A673 (cell line): Measurements from ENCODE around the gene SIRPB2. TPM values are rescaled to one million over a fixed set of nuclear protein-coding genes. Genes with fewer than 3 reads are reported as not detected.

Experiments
- BruUV-seq: library from RNA; stranded (reverse); fragments of 400-500 nt; replicated peaks from 2 replicates; lab custom pipeline; 2021; lab: Mats Ljungman, UMichigan
- CTCF ChIA-PET: fragments of 300-600 bp; sonication (Branson Sonifier 250); formaldehyde crosslinking; loops from one replicate; lab custom pipeline; 2022; ENCODE audit warnings: antibody characterized with exemption; lab: Charles Lee
- POLR2A ChIA-PET: fragments of 300-600 bp; sonication (Branson Sonifier 250); formaldehyde crosslinking; loops from one replicate; lab custom pipeline; 2022; ENCODE audit warnings: antibody characterized with exemption; ENCODE audit not compliant: low non-redundant PET; lab: Charles Lee
- DNase-seq: peaks from one replicate; pipeline ENCODE4 v3.0.0-alpha.2; 2015; ENCODE audit warnings: low spot score
- H3K27ac ChIP-seq: fragments of 200-600 bp; sonication (generic); 2 replicates; pipeline ENCODE4 v1.5.1; 2016; ENCODE audit warnings: mixed run types, low read depth, mild to moderate bottlenecking, mixed read lengths, antibody characterized with exemption, low read length; ENCODE audit not compliant: poor library complexity, severe bottlenecking
- H3K27me3 ChIP-seq: fragments of 200-600 bp; sonication (generic); replicated peaks from 2 replicates; pipeline ENCODE4 v1.6.1; 2017; ENCODE audit warnings: mixed run types, low read depth, mild to moderate bottlenecking, mixed read lengths, antibody characterized with exemption, low read length; ENCODE audit not compliant: insufficient read depth, poor library complexity
- H3K36me3 ChIP-seq: fragments of 200-600 bp; sonication (generic); 2 replicates; pipeline ENCODE4 v1.6.1; 2016; ENCODE audit warnings: mixed run types, mild to moderate bottlenecking, mixed read lengths, antibody characterized with exemption, low read length; ENCODE audit not compliant: insufficient read depth, poor library complexity, severe bottlenecking
- H3K4me1 ChIP-seq: fragments of 200-600 bp; sonication (generic); 2 replicates; pipeline ENCODE4 v1.6.1; 2017; ENCODE audit warnings: mixed run types, mild to moderate bottlenecking, mixed read lengths, antibody characterized with exemption, low read length; ENCODE audit not compliant: insufficient read depth, poor library complexity, severe bottlenecking
- H3K4me3 ChIP-seq: fragments of 200-600 bp; sonication (generic); 2 replicates; pipeline ENCODE4 v1.5.1; 2016; ENCODE audit warnings: low read depth, mixed run types, mild to moderate bottlenecking, mixed read lengths, low read length; ENCODE audit not compliant: poor library complexity, severe bottlenecking
- H3K9me3 ChIP-seq: fragments of 200-600 bp; sonication (generic); 2 replicates; pipeline ENCODE4 v1.6.1; 2016; ENCODE audit warnings: mixed run types, low read depth, mild to moderate bottlenecking, mixed read lengths, antibody characterized with exemption, low read length; ENCODE audit not compliant: poor library complexity, severe bottlenecking
- EZH2 ChIP-seq: fragments of 200-600 bp; sonication (generic); IDR thresholded peaks from 2 replicates; pipeline ENCODE4 v1.6.1; 2017; ENCODE audit warnings: borderline replicate concordance, low read depth, mild to moderate bottlenecking, mixed read lengths, antibody characterized with exemption, low read length; ENCODE audit not compliant: poor library complexity, severe bottlenecking
- intact Hi-C: fragments of 100-400 bp; cut with micrococcal nuclease; formaldehyde crosslinking; loops from one replicate; pipeline ENCODE4 v1.10.0; 2022; ENCODE audit not compliant: unreplicated experiment
- total RNA-seq: library from RNA; stranded (reverse); gene quantifications from 2 replicates; pipeline ENCODE4 v1.2.3, GENCODE V29; 2021
- TF ChIP-seq, protein P1 (sequence below): fragments of 300-800, 200-600 bp; sonication (generic); conservative IDR thresholded peaks from 2 replicates; pipeline ENCODE4 v1.5.1; 2017; ENCODE audit warnings: low read depth, mild to moderate bottlenecking, antibody characterized with exemption, low read length, moderate library complexity, mixed read lengths

Gene SIRPB2
- total RNA-seq, 1 experiment from 2014 or later: 3.1 TPM

DNA sequence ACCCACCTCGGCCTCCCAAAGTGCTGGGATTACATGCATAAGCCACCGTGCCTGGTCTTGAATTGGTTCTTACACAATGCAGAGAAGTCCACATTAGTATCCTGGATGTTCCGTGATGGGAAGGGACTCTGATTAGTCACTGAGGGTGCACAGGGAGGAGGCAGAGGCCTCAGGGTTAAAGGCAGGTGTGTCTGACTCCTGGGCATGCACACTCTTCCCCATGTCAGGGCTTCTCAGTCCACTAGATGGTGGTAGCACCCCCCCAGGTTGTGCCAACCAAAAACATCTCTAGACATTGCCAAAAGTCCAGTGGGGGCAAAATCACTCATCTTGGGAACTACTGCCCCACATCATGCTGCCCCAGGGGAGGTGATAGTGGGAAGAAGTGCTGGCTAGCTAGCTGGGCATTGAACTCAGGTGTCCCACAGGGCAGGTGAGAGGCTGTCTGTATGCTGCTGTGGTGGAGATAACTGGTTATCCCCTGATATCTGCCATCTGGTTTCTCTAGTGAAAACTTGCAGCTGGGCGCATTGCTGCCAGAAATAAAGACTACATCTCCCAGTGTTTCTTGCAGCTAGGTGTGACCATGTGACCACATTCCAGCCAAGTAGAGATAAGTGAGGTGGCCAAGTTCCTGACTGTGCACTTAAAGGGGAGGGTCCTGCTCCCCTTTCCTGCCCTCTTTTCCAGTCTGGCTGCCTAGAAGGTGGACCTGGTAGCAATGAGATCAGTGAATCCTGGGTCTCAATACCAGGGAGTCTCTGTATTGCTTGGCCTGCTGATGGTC lies 16.2 kb downstream of the SIRPB2 start:
- H3K27me3 ChIP-seq: no peaks in the 10 kb centered on the region
- H3K27ac ChIP-seq: no peak overlapping the region
- CTCF ChIA-PET: interaction anchor here (0.6 kb wide), 1 partner anchor 302 kb away, joined by 8 read pairs; no protein-coding TSS in a partner anchor
- intact Hi-C loops: loop anchor here (2.0 kb wide), 1 partner anchor 28 kb away; no protein-coding TSS in a partner anchor
- POLR2A ChIA-PET: no interaction called here
- no peaks in the 10 kb centered on the region for H3K36me3 ChIP-seq
- TF ChIP-seq EZH2: no peak
- TF ChIP-seq, protein P1, sequence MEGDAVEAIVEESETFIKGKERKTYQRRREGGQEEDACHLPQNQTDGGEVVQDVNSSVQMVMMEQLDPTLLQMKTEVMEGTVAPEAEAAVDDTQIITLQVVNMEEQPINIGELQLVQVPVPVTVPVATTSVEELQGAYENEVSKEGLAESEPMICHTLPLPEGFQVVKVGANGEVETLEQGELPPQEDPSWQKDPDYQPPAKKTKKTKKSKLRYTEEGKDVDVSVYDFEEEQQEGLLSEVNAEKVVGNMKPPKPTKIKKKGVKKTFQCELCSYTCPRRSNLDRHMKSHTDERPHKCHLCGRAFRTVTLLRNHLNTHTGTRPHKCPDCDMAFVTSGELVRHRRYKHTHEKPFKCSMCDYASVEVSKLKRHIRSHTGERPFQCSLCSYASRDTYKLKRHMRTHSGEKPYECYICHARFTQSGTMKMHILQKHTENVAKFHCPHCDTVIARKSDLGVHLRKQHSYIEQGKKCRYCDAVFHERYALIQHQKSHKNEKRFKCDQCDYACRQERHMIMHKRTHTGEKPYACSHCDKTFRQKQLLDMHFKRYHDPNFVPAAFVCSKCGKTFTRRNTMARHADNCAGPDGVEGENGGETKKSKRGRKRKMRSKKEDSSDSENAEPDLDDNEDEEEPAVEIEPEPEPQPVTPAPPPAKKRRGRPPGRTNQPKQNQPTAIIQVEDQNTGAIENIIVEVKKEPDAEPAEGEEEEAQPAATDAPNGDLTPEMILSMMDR: peak; percentile 33; the same call in 1 of the 2 replicates
- no peaks in the 10 kb centered on the region for H3K4me1 ChIP-seq
- no peak for DNase-seq
- H3K4me3 ChIP-seq: no peak overlapping the region
- BruUV-seq: no TSS peak
- no peaks in the 10 kb centered on the region for H3K9me3 ChIP-seq

- no peaks in the 10 kb centered on the region for H3K9me3 ChIP-seq
- H3K27ac ChIP-seq: no peak overlapping the region
- H3K27me3 ChIP-seq: no peaks in the 10 kb centered on the region
- no TSS peak for BruUV-seq
- H3K4me1 ChIP-seq: peaks cover 7% of the 10 kb centered on the region
- TF ChIP-seq, protein P1: no peak
- no peak for TF ChIP-seq EZH2
- H3K36me3 ChIP-seq: no peaks in the 10 kb centered on the region
- intact Hi-C loops: loop anchor here (2.0 kb wide), 1 partner anchor 28 kb away; no protein-coding TSS in a partner anchor
- ChIA-PET POLR2A (no interaction called here), CTCF (interaction anchor here (0.6 kb wide), 2 partner anchors 28 to 303 kb away, joined by 3 to 8 read pairs; no protein-coding TSS in a partner anchor)
- no peak overlapping the region for H3K4me3 ChIP-seq
- DNase-seq: no peak
These were observed 16.9 kb downstream of the SIRPB2 start for GRCh38 chr20:1474325-1474724.

DNA sequence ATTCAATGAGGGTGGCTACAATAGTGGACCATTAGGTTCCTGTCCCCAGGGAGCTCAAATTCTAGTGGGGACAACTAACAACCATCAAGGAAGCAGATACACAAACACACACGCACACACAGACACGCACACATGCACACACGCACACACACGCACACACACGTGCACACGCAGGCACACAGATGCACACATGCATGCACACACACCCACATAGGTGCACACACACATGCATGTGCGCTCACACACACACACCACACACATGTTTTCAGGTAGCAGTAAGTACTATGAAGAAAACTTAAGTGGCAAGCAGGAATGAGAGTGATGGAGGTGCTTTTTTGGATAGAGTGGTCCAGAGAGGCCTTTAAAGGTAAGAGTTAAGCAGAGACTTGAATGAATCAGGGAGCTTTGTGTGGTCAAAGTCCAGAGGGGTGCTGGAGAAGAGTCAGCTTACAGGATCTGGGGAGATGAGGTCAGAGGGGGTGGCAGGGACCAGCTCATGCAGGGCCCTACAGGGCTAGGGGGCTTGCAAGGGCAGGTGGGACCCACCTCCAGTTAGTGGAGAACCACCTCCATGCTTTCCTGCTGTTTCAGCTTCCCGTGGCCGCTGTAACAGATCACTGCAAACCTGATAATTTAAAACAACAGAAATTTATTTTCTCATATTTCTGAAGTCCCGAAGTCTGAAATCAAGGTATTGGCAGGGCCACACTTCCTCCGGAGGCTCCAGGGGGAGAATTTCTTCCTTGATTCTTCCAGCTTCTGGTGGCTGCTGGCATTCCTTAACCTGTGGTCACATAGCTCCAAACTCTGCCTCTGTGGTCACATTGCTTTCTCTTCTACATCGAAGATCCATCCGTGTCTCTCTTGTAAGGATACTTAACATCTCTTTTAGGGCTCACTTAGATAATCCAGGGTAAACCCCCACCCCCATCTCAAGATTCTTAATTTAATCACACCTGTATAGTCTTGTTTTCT lies 17.7 kb downstream of the SIRPB2 start:
- H3K27ac ChIP-seq: no peak overlapping the region
- DNase-seq: no peak
- no TSS peak for BruUV-seq
- ChIA-PET POLR2A (no interaction called here), CTCF (interaction anchor here (0.6 kb wide), 1 partner anchor 29 kb away, joined by 3 read pairs; no protein-coding TSS in a partner anchor)
- H3K4me1 ChIP-seq: peaks cover 7% of the 10 kb centered on the region
- H3K27me3 ChIP-seq: no peaks in the 10 kb centered on the region
- no peak overlapping the region for H3K4me3 ChIP-seq
- H3K9me3 ChIP-seq: no peaks in the 10 kb centered on the region
- no peaks in the 10 kb centered on the region for H3K36me3 ChIP-seq
- intact Hi-C loops: loop anchor here (2.0 kb wide), 1 partner anchor 29 kb away; no protein-coding TSS in a partner anchor
- TF ChIP-seq, protein P1: no peak
- no peak for TF ChIP-seq EZH2
